ENCODE data around the gene MFN1.

Gene MFN1

GRCh38 chr3:179318876-179319275, 28.6 kb upstream of the MFN1 start:
- TF ChIP-seq ZNF70 (CRISPR knock-in tag; IDR thresholded peaks at IDR 0.05) (no peak), ZNF565 (CRISPR knock-in tag; conservative IDR thresholded peaks at IDR 0.05; ENCODE audit: low read depth) (no peak), CSRNP3 (CRISPR knock-in tag; IDR thresholded peaks at IDR 0.05) (no peak), RARB (CRISPR knock-in tag; IDR thresholded peaks at IDR 0.05) (no peak), ZFP3 (CRISPR knock-in tag; IDR thresholded peaks at IDR 0.05) (no peak), SNAI2 (CRISPR knock-in tag; IDR thresholded peaks at IDR 0.05) (no peak), GLIS3 (CRISPR knock-in tag; IDR thresholded peaks at IDR 0.05) (no peak), POU6F1 (CRISPR knock-in tag; IDR thresholded peaks at IDR 0.05; ENCODE audit: borderline replicate concordance, low read depth) (no peak), TCF4 (CRISPR knock-in tag; IDR thresholded peaks at IDR 0.05; ENCODE audit: borderline replicate concordance) (no peak), CSDC2 (CRISPR knock-in tag; IDR thresholded peaks at IDR 0.05) (no peak), ZC3H10 (CRISPR knock-in tag; IDR thresholded peaks at IDR 0.05) (no peak), TOX (CRISPR knock-in tag; IDR thresholded peaks at IDR 0.05; ENCODE audit: borderline replicate concordance) (no peak), ISL1 (CRISPR knock-in tag; IDR thresholded peaks at IDR 0.05) (no peak), OSR1 (CRISPR knock-in tag; IDR thresholded peaks at IDR 0.05) (no peak)
- TF ChIP-seq, protein P1, sequence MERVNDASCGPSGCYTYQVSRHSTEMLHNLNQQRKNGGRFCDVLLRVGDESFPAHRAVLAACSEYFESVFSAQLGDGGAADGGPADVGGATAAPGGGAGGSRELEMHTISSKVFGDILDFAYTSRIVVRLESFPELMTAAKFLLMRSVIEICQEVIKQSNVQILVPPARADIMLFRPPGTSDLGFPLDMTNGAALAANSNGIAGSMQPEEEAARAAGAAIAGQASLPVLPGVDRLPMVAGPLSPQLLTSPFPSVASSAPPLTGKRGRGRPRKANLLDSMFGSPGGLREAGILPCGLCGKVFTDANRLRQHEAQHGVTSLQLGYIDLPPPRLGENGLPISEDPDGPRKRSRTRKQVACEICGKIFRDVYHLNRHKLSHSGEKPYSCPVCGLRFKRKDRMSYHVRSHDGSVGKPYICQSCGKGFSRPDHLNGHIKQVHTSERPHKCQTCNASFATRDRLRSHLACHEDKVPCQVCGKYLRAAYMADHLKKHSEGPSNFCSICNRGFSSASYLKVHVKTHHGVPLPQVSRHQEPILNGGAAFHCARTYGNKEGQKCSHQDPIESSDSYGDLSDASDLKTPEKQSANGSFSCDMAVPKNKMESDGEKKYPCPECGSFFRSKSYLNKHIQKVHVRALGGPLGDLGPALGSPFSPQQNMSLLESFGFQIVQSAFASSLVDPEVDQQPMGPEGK (CRISPR knock-in tag; IDR thresholded peaks at IDR 0.05; ENCODE audit: borderline replicate concordance) = no peak
- TF ChIP-seq, protein P2, sequence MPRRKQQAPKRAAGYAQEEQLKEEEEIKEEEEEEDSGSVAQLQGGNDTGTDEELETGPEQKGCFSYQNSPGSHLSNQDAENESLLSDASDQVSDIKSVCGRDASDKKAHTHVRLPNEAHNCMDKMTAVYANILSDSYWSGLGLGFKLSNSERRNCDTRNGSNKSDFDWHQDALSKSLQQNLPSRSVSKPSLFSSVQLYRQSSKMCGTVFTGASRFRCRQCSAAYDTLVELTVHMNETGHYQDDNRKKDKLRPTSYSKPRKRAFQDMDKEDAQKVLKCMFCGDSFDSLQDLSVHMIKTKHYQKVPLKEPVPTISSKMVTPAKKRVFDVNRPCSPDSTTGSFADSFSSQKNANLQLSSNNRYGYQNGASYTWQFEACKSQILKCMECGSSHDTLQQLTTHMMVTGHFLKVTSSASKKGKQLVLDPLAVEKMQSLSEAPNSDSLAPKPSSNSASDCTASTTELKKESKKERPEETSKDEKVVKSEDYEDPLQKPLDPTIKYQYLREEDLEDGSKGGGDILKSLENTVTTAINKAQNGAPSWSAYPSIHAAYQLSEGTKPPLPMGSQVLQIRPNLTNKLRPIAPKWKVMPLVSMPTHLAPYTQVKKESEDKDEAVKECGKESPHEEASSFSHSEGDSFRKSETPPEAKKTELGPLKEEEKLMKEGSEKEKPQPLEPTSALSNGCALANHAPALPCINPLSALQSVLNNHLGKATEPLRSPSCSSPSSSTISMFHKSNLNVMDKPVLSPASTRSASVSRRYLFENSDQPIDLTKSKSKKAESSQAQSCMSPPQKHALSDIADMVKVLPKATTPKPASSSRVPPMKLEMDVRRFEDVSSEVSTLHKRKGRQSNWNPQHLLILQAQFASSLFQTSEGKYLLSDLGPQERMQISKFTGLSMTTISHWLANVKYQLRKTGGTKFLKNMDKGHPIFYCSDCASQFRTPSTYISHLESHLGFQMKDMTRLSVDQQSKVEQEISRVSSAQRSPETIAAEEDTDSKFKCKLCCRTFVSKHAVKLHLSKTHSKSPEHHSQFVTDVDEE (CRISPR knock-in tag; IDR thresholded peaks at IDR 0.05) = no peak
- ATAC-seq = no peak

- ATAC-seq = peak; percentile 51
- TF ChIP-seq ZFP30 (CRISPR knock-in tag; IDR thresholded peaks at IDR 0.05) = no peak
- no peak for TF ChIP-seq OSR1 (CRISPR knock-in tag; IDR thresholded peaks at IDR 0.05)
- no peak for TF ChIP-seq CREB5 (CRISPR knock-in tag; IDR thresholded peaks at IDR 0.05; ENCODE audit: low read depth)
- no peak for TF ChIP-seq ZC3H10 (CRISPR knock-in tag; IDR thresholded peaks at IDR 0.05)
- TF ChIP-seq CSRNP3 (CRISPR knock-in tag; IDR thresholded peaks at IDR 0.05) = no peak
- TF ChIP-seq ZFP3 (CRISPR knock-in tag; IDR thresholded peaks at IDR 0.05) = no peak
- no peak for TF ChIP-seq TOX (CRISPR knock-in tag; IDR thresholded peaks at IDR 0.05; ENCODE audit: borderline replicate concordance)
- no peak for TF ChIP-seq TCF4 (CRISPR knock-in tag; IDR thresholded peaks at IDR 0.05; ENCODE audit: borderline replicate concordance)
- no peak for TF ChIP-seq CSDC2 (CRISPR knock-in tag; IDR thresholded peaks at IDR 0.05)
These were observed 25.7 kb upstream of the MFN1 start for GRCh38 chr3:179321668-179322285.

Data from SK-N-SH treated with all-trans-retinoic acid at 6 μM for 48 hours (cell line).